Measurements from ENCODE around the gene UBE4B. TPM values are rescaled to one million over a fixed set of nuclear protein-coding genes. Genes with fewer than 3 reads are reported as not detected.

Gene UBE4B
- total RNA-seq, 1 donor from 2014 or later = 32.2 TPM

GRCh38 chr1:10042746-10043145 is 10.0 kb downstream of the UBE4B start:
- no peak for DNase-seq

DNA sequence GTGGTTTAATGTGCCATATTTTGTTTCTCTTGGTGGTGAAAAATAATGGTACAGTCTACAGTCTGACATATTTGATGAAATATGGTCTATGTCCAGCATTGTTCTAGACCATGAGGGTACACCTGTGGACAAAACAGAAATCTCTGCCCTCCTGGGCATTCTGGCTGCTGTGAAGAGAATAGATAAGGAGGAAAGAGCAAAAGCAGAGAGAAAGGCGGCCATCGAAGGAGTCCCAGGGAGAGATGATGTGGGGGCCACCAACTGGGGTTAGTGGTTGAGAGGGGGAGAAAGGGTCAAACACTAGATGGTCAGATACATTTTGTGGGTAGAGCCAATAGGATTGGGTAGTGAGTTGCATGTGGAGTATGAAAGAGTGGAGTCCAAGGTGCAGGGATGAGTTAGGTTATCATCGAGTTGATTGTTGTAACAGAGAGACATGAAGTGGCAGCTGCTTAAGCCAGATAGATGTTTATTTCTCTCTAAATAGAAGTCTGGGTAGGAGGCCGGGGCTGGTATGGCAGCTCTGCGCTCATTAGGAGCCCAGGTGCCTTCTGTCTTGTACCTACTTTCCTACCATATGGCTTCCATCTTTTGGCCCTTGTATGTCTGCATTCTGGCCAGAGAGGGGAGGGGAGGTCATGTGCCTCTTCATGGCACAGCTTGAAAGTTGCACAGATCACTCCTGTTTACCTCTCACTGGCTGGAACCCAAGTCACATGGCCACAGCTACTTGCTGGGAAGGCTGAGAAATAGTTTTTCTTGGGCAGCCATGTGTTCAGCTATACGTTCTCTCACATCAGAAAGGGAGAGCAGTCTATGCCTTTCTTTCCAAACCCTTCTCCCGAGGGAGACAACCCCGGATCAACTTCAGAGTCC is 13.0 kb downstream of the UBE4B start:
- no peak for DNase-seq

DNA sequence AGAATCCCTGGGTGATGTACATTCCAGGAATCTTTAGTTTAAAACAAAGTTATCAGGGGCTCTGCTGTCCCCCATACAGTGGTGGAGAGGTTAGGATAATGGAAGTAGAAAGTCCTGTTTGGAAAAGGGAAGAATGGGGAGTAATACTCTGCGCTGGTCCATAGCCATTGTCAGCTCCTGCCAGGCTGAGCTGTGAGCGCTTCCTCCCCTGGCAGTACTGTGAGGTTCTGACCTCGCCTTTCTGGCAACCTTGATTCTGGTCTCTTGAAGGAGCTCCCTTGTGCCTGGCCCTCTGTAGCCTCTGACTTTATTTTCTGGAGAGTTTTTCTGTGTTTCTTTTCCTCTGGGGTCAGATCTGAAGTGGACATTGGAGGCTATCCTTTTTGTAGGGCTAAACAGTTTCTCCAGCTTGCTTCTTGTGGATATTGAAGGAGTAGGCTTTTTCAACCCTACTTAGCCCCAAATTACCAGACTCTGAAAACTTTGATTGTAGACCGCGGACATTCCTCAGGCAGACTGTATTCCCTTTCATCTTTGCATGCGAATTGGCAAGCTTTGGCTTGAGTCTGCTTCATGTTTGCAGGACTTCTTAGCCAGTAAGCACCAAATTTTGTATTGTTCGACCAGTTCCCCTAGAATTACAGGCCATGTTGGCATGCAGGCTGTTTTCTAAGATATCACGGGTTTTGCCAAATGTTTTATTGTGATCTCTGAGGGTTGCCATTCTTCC is 13.8 kb downstream of the UBE4B start:
- no peak for DNase-seq

GRCh38 chr1:10048601-10049000 is 15.8 kb downstream of the UBE4B start:
- no peak for DNase-seq

DNA sequence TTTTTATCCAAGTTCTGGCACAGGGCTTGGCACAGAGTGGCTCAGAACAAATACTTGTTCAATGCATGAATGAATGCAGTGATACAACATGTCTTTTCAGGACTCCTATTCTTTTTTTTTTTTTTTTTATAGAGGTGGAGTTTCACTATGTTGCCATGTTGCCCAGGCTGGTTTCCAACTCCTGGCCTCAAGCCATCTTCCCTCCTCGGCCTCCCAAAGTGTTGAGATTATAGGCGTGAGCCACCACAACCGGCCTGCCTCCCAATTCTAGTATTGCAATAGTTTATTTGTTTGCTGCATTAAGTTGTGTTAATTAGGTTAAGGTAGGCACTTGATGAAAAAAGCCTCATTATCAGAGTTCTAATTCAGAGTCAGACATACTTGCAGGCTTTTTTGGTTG is 17.9 kb downstream of the UBE4B start:
- DNase-seq = no peak

DNA sequence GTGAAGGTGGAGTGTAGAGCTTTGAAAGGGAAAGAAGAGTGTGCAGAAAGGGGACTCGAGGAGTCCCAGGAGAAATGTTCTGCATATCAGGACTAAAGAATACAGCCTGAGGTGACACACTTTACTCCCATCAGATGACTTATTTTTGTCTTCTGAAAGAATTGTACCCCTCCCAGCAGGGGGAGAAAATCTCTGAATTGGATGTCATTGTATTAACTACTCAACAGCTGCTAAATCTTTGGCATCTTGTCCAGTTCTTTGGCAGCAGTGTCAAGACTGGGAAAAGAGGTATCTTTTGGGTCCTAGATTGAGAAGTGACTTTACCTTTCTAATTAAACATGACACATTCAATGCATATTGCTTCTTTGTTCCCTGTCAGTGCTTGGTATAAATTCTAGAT is 18.9 kb downstream of the UBE4B start:
- peak; percentile 33 for DNase-seq

DNA sequence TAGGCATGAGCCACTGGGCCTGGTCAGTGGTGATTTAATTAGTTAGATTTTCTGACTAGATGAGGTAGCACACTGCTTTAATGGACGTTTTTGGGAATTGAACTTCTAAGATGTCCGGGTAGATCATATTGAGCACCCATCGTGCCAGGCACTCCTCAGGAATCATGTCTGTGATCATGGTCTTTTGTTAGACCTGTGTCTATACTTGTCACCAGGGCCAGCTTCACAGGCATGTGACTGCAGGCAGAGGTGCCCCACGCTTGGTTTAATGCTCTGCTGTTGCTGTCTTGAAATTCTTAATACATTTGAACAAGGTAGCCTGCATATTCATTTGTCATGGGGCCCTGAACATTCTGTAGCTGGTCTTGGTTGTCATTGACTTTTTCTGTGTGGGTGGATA is 19.6 kb downstream of the UBE4B start:
- DNase-seq = no peak

GRCh38 chr1:10054465-10054864 is 21.7 kb downstream of the UBE4B start:
- no peak for DNase-seq

- no peak for DNase-seq
Measured at GRCh38 chr1:10056599-10056987, 23.8 kb downstream of the UBE4B start.

- DNase-seq = no peak
Measured at GRCh38 chr1:10057343-10057742, 24.6 kb downstream of the UBE4B start.

DNA sequence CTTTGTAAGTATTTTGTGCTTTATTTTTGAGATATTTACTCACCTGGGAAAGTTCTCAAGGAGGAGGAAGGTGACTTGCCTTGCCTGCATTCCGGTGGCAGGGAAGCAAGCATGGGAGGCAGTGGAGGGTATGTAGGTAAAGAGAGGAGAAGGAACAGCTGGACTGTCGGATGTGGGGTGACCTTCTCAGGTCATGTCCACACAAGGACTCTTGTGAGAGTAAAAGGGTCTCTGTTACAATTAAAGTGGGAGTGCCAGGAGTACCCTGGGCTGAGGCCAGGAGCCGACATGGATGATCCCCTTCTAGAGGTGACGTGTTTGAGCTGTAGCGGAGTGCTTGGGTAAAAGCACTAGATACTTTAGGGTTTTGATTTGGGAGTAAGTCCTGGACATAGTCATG is 25.0 kb downstream of the UBE4B start:
- DNase-seq = no peak

DNA sequence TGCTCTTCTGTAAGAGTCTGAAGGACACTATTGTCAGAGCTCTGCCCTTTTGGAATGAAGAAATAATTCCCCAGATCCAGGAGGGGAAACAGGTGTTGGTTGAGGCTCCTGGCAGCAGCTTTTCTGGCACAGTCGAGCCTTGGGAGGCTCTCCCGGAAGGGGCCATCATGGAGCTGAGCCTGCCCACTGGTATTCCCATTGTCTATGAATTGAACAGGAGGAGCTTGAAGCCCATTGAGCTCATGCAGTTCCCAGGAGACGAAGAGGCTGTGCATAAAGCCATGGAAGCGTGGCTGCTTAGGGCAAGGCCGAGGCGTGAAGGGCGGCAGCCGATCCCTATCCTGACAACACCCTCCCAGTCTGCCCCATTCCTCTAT is 26.6 kb downstream of the UBE4B start:
- no peak for DNase-seq

- no peak for DNase-seq
Measured at GRCh38 chr1:10060311-10061100, 27.7 kb downstream of the UBE4B start.

DNA sequence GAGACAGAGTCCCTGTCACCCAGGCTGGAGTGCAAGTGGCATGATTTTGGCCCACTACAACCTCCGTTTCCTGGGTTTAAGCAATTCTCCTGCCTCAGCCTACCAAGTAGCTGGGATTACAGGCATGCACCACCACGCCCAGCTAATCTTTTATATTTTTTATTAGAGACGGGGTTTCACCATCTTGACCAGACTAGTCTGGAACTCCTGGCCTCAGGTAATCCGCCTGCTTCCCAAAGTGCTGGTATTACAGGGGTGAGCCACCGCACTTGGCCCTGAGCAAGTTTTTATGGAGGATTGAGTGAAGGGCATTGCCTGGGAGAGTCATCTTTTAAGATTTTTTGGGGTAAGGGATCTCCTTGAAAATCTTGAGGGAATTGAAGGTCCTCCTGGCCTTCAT is 28.5 kb downstream of the UBE4B start:
- no peak for DNase-seq

- DNase-seq = peak; percentile 58
Measured at GRCh38 chr1:10063878-10064277, 31.1 kb downstream of the UBE4B start.

DNA sequence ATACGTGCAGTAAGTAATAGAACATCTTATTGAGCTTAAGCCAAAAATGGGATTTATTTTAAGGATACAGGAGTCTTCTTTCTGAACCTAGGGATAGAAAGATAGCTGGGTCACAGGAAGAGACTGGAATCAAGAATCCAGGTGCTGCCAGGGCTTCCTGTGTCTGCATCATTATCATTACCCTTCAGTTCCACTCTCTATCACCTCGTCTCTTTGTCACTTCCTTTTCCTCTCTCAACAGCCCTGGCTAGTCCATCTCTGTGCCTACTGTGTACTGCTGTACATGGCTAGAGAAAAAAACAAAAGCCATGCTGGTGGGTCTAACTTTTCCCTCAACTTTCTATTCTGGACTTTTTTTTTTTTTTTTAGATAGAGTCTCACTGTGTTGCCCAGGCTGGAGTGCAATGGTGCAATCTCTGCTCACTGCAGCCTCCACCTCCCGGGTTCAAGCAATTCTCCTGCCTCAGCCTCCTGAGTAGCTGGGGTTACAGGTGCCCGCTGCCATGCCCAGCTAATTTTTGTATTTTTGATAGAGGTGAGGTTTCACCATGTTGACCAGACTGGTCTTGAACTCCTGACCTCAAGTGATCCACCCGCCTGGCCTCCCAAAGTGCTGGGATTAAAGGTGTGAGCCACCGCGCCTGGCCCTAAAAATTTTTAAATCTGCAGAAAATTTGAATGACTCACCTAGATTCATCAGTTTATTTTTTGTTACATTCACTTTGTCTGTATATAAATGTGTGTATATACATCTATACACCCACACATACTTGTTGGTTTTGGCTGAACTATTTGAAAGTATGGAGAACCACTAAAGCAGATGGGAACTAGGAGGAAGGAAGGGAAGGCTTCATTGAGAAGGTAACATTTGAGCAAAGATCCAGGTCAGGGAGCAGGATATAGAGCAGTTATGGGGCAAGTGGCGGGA is 31.9 kb downstream of the UBE4B start:
- DNase-seq = no peak

- no peak for DNase-seq
Measured at GRCh38 chr1:10065344-10065685, 32.6 kb downstream of the UBE4B start.

GRCh38 chr1:10065760-10066159 is 33.0 kb downstream of the UBE4B start:
- DNase-seq = no peak

DNA sequence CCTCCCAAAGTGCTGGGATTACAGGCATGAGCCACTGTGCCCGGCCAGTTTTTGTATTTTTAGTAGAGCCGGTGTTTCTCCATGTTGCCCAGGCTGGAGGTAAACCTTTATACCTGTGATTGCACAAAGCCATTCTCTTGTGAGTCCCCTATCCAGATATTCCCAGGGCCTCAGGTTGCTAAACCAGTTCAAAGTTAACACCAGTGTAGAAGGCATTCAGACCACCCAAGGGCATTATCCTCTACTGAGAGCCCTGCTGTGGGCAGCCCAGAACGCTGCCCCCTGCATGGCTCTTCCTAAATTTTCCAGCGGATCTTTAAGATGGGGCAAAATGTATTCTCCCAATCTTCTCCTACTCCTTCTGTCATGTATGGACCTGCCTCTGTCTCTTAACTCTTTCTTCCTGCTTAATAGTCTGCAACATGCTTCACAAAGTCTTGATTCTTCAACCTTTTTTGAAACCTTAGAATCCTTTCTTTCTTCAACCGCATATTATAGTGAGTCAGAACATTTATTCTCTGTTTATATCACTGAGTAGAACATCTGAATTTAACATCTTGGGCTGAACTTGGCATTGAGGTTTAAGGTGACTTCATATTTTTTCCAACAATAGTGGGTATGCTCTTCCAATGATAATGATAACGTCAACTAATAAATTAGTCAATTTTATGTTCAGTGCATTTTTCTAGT is 36.0 kb downstream of the UBE4B start:
- no peak for DNase-seq

DNA sequence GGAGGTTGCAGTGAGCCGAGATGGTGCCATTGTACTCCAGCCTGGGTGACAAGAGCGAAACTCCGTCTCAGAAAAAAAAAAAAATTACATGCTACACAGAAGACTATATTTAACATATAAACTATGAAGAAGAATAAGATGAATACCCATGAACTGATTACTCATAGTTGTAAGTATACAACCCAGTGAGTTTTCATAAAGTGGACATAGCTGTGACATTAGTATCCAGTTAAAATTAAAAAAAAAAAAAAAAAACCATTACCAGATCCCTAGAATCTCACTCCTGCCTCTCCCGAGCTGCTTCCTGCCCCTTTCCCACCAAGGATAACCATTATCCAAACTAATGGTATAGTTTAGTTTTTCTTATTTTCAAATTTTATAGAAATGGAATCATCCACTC is 37.4 kb downstream of the UBE4B start:
- no peak for DNase-seq

DNA sequence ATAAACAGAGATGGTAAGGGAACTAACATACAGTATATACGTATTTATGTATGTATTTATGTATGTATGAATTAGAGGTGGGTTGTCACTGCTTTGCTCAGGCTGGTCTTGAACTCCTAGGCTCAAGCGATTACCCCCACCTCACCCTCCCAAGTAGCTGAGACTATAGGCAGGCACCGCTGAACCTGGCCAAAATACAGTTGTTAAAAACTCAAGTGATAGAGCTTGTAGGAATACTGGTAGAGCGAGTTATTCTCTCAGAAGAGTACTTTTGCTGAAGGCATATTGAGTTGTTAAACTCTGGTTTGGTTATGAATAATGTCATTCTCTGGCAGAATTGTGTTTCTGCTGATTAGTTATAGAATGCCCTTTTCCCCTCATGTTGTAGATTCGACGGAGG is 38.9 kb downstream of the UBE4B start:
- no peak for DNase-seq

Measured in tongue (tissue), 2 donors.